Right kidney (tissue), 9 donors: ENCODE results near the gene AP1S2.
A peak's percentile ranks its signal among the peaks of the same experiment; 100 is the strongest.
"Not testable (repeated sequence)": the region's sequence is repeated elsewhere in the genome, so short reads cannot be mapped to it uniquely, and the experiment has no call there.

Experiments used
- DNase-seq: peaks from one replicate; pipeline ENCODE4 v3.0.0-alpha.2; 2016
- long read RNA-seq, 8 donors: transcript quantifications; one replicate each; lab custom pipeline, GENCODE V29; 2026

Gene AP1S2
- long read RNA-seq, donor 1, transcript AP1S2-201 (5 exons, 2,237 nt) = major isoform, 10 of 11 reads
- long read RNA-seq, donor 1, partial matches to known transcripts = 0 of 11 reads
- long read RNA-seq, donor 1, other reads (novel, unspliced or antisense) = 0 of 11 reads
- long read RNA-seq, donor 2, transcript AP1S2-201 (5 exons, 2,237 nt) = major isoform, 9 of 9 reads
- long read RNA-seq, donor 2, partial matches to known transcripts = 0 of 9 reads
- long read RNA-seq, donor 2, other reads (novel, unspliced or antisense) = 0 of 9 reads
- long read RNA-seq, donor 3, partial matches to known transcripts = 0 of 4 reads
- long read RNA-seq, donor 3, other reads (novel, unspliced or antisense) = 0 of 4 reads
- long read RNA-seq, donor 4, transcript AP1S2-201 (5 exons, 2,237 nt) = major isoform, 9 of 10 reads
- long read RNA-seq, donor 4, partial matches to known transcripts = 0 of 10 reads
- long read RNA-seq, donor 4, other reads (novel, unspliced or antisense) = 0 of 10 reads
- long read RNA-seq, donor 5, transcript AP1S2-201 (5 exons, 2,237 nt) = major isoform, 6 of 7 reads
- long read RNA-seq, donor 5, partial matches to known transcripts = 0 of 7 reads
- long read RNA-seq, donor 5, other reads (novel, unspliced or antisense) = 0 of 7 reads
- long read RNA-seq, donor 6, transcript AP1S2-201 (5 exons, 2,237 nt) = major isoform, 6 of 7 reads
- long read RNA-seq, donor 6, partial matches to known transcripts = 0 of 7 reads
- long read RNA-seq, donor 6, other reads (novel, unspliced or antisense) = 0 of 7 reads
- long read RNA-seq, donor 7, transcript AP1S2-201 (5 exons, 2,237 nt) = major isoform, 12 of 19 reads
- long read RNA-seq, donor 7, partial matches to known transcripts = 5 of 19 reads
- long read RNA-seq, donor 7, other reads (novel, unspliced or antisense) = 0 of 19 reads
- long read RNA-seq, donor 8, transcript AP1S2-201 (5 exons, 2,237 nt) = major isoform, 8 of 11 reads
- long read RNA-seq, donor 8, partial matches to known transcripts = 0 of 11 reads
- long read RNA-seq, donor 8, other reads (novel, unspliced or antisense) = 0 of 11 reads

GRCh38 chrX:15854712-15855567, at the start of gene AP1S2:
AP1S2 (minus strand) TSS chrX:15854813; CDS start chrX:15852524, 2,289 bp downstream.
- peak; percentile 86 for DNase-seq

GRCh38 chrX:15903186-15903681, 48.6 kb upstream of the AP1S2 start:
- DNase-seq = no peak

GRCh38 chrX:15895334-15895733, 40.7 kb upstream of the AP1S2 start:
- DNase-seq = no peak

- DNase-seq = no peak
Observed at GRCh38 chrX:15894724-15895123, 40.1 kb upstream of the AP1S2 start.

- DNase-seq = no peak
Observed at GRCh38 chrX:15890463-15890862, 35.9 kb upstream of the AP1S2 start.

GRCh38 chrX:15888062-15888461, 33.4 kb upstream of the AP1S2 start:
- no peak for DNase-seq

- no peak for DNase-seq
Observed at GRCh38 chrX:15883540-15883863, 28.9 kb upstream of the AP1S2 start.

GRCh38 chrX:15882704-15883539, 28.3 kb upstream of the AP1S2 start:
- DNase-seq = no peak

GRCh38 chrX:15881381-15881897, 26.8 kb upstream of the AP1S2 start:
- no peak for DNase-seq

- not testable (repeated sequence) for DNase-seq
Observed at GRCh38 chrX:15877914-15878313, 23.3 kb upstream of the AP1S2 start.

GRCh38 chrX:15877380-15877779, 22.8 kb upstream of the AP1S2 start:
- DNase-seq = no peak

- DNase-seq = peak; percentile 16
Observed at GRCh38 chrX:15874672-15875071, 20.1 kb upstream of the AP1S2 start.

GRCh38 chrX:15873566-15873965, 19.0 kb upstream of the AP1S2 start:
- DNase-seq = no peak

- no peak for DNase-seq
Observed at GRCh38 chrX:15870310-15870709, 15.7 kb upstream of the AP1S2 start.

GRCh38 chrX:15869695-15870094, 15.1 kb upstream of the AP1S2 start:
- DNase-seq = no peak

GRCh38 chrX:15866147-15866546, 11.5 kb upstream of the AP1S2 start:
- no peak for DNase-seq

- DNase-seq = no peak
Observed at GRCh38 chrX:15864629-15865028, 10.0 kb upstream of the AP1S2 start.

GRCh38 chrX:15864023-15864422, 9.4 kb upstream of the AP1S2 start:
- DNase-seq = no peak

- no peak for DNase-seq
Observed at GRCh38 chrX:15860921-15861320, 6.3 kb upstream of the AP1S2 start.

- no peak for DNase-seq
Observed at GRCh38 chrX:15858051-15858450, 3.4 kb upstream of the AP1S2 start.

GRCh38 chrX:15856636-15857035, 2.0 kb upstream of the AP1S2 start:
- no peak for DNase-seq
